Neutrophil (primary cell): ENCODE data around the gene DHRS1.
"Not testable (repeated sequence)": the region's sequence is repeated elsewhere in the genome, so short reads cannot be mapped to it uniquely, and the experiment has no call there.

ENCODE experiments used
- H3K27ac ChIP-seq: fragments of 200-600 bp; sonication (generic); 2 replicates; pipeline ENCODE4 v1.5.1; 2016; ENCODE audit warnings: mild to moderate bottlenecking, moderate library complexity
- H3K27me3 ChIP-seq: fragments of 200-600 bp; sonication (generic); 2 replicates; pipeline ENCODE4 v1.6.0; 2016; ENCODE audit warnings: mild to moderate bottlenecking
- H3K36me3 ChIP-seq: fragments of 200-600 bp; sonication (generic); 2 replicates; pipeline ENCODE4 v1.5.1; 2017
- H3K4me1 ChIP-seq, 2 experiments: fragments of 200-600 bp in 1 of 2; sonication (generic) in 1 of 2; 1 replicate in 1 of 2; 2 replicates in 1 of 2; pipeline versions ENCODE4 v1.5.1 to v1.6.1; 2013 to 2016; ENCODE audit warnings: low read depth in 1 of 2, low read length in 1 of 2, mild to moderate bottlenecking in 1 of 2, moderate library complexity in 1 of 2; ENCODE audit not compliant: control insufficient read depth in 1 of 2, insufficient read depth in 1 of 2
- H3K4me3 ChIP-seq, 2 experiments: fragments of 200-600 bp in 1 of 2; sonication (generic) in 1 of 2; 1 replicate in 1 of 2; 2 replicates in 1 of 2; pipeline ENCODE4 v1.5.1; 2013 to 2016; ENCODE audit warnings: low read depth in 1 of 2, low read length in 1 of 2, mild to moderate bottlenecking in 1 of 2, moderate library complexity in 1 of 2
- H3K9me3 ChIP-seq: fragments of 200-600 bp; sonication (generic); 2 replicates; pipeline ENCODE4 v1.5.1; 2016
- TF ChIP-seq, protein P1 (sequence below): fragments of 200-600 bp; sonication (generic); IDR thresholded peaks from 2 replicates; pipeline ENCODE4 v1.5.1; 2016; ENCODE audit warnings: antibody characterized with exemption

Gene DHRS1

DNA sequence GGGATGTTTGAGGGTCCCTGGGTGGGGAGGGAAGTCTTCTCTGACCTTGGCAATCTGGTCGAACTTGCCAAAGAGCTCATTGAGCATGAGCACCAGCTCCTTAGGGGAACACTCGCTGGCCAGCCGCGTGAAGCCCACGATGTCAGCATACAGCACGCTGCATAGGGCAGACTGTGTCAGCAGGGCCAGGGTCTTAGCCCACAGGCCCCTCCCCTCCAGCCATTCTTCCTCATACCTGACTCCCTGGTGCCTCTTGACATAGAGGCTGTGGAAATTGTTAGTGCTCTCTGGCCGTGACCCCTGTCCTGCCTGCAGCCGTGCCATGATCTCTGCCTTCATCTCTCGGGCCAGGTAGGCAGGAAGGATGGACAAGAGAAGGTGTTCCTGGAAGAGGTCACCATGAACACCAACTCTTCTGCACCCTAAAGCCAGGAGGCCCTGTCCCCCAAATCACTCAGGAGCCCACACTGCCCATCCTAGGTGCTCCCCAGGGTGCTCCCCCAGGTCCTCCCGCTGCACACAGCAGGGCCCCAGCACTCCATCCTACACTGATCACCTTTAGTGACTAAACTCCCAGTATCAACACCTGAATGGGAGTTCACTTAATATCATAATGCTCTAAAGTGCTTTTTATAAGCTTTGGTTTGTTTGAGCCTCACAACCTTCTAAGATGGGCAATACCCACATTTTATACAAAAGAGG, 31.5 kb upstream of the DHRS1 start:
- TF ChIP-seq, protein P1, sequence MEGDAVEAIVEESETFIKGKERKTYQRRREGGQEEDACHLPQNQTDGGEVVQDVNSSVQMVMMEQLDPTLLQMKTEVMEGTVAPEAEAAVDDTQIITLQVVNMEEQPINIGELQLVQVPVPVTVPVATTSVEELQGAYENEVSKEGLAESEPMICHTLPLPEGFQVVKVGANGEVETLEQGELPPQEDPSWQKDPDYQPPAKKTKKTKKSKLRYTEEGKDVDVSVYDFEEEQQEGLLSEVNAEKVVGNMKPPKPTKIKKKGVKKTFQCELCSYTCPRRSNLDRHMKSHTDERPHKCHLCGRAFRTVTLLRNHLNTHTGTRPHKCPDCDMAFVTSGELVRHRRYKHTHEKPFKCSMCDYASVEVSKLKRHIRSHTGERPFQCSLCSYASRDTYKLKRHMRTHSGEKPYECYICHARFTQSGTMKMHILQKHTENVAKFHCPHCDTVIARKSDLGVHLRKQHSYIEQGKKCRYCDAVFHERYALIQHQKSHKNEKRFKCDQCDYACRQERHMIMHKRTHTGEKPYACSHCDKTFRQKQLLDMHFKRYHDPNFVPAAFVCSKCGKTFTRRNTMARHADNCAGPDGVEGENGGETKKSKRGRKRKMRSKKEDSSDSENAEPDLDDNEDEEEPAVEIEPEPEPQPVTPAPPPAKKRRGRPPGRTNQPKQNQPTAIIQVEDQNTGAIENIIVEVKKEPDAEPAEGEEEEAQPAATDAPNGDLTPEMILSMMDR: no peak

DNA sequence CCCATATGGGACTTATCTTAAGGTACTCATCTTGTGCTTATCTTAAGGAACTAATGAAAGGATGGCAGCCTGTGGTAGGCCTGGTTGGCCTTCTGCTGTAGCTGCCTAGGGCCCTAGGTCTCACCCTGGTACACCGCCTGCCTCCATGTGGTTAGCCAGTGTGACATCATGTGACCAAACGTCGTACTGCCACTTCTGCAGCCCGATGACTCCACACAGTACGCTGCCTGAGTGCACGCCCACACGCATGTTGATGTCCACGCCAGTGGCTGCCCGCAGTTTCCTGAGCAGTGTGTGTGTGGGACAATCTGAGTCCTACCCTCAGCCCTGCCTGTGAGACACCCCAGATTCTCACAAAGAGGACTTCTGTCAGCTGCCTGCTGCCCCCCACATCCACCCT, 30.2 kb upstream of the DHRS1 start:
- TF ChIP-seq, protein P1: no peak
- Histone ChIP-seq H3K9me3 (no peaks in the 10 kb centered on the region), H3K4me3 (peak overlapping the region in 1 of 2 experiments; percentile 9), H3K36me3 (peaks cover 5% of the 10 kb centered on the region), H3K4me1 (peaks cover 98 to 99% of the 10 kb centered on the region in 2 experiments), H3K27me3 (peaks cover 10% of the 10 kb centered on the region), H3K27ac (peak overlapping the region; percentile 91)

More for the DNA sequence above, 31.5 kb upstream of the DHRS1 start:
- Histone ChIP-seq H3K4me1 (peaks cover 99 to 100% of the 10 kb centered on the region in 2 experiments), H3K36me3 (peaks cover 5% of the 10 kb centered on the region), H3K4me3 (peak overlapping the region in 1 of 2 experiments; percentile 72), H3K27me3 (peaks cover 17% of the 10 kb centered on the region), H3K9me3 (no peaks in the 10 kb centered on the region), H3K27ac (peak overlapping the region; percentile 91)

DNA sequence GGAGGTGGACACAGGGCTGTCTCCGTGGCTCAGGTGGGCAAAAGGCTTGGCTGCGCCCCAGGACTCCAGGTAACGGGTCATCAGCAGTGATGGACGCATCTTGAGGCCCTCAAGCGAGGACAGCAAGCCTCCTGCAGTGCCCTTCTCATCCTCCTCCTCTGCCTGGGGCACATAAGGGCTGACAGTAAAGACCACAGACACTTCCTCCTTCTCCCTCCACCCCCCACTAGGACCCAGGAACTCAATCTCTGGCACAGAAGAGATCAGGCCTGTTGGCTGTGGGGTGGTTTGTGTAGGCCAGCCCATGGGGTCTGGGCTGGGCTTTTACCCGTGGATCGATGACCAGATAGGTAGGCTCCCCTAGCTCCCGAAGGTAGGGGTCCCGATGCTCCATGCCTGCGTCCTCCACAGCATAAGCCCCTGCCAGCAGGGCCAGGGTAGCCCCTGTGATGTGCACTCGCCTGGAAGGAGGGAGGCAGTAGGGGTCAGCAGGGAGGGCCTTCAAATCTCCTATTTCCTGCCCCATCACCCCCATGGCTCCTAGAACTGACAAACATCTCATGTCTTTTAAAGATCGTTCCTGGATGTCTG, 29.6 kb upstream of the DHRS1 start:
- peaks cover 4% of the 10 kb centered on the region for H3K27me3 ChIP-seq
- peak overlapping the region; percentile 91 for H3K27ac ChIP-seq
- H3K36me3 ChIP-seq: peaks cover 5% of the 10 kb centered on the region
- no peaks in the 10 kb centered on the region for H3K9me3 ChIP-seq
- peaks cover 93 to 94% of the 10 kb centered on the region in 2 experiments for H3K4me1 ChIP-seq
- TF ChIP-seq, protein P1: no peak
- H3K4me3 ChIP-seq: peak overlapping the region in 1 of 2 experiments; percentile 36

DNA sequence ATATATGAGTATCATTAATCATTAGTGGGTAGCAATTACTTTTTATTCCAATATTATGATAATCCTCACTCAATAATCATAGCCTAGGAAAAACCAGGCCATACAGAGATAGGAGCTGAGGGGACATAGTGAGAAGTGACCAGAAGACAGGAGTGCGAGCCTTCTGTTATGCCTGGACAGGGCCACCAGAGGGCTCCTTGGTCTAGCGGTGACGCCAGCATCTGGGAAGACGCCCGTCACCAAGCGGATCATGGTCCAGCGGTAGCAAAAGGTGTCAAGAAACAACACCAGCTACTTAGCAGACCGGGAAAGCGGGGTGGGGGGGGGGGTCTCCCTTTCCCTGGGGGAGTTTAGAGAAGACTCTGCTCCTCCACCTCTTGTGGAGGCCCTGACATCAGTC, 28.3 kb upstream of the DHRS1 start:
- peak overlapping the region; percentile 91 for H3K27ac ChIP-seq
- H3K9me3 ChIP-seq, H3K27me3 ChIP-seq: not testable (repeated sequence)
- H3K36me3 ChIP-seq: peaks cover 11% of the 10 kb centered on the region
- H3K4me3 ChIP-seq: peak overlapping the region in 1 of 2 experiments; percentile 38
- H3K4me1 ChIP-seq: peaks cover 85% of the 10 kb centered on the region in 2 experiments
- TF ChIP-seq, protein P1: peak; percentile 86

DNA sequence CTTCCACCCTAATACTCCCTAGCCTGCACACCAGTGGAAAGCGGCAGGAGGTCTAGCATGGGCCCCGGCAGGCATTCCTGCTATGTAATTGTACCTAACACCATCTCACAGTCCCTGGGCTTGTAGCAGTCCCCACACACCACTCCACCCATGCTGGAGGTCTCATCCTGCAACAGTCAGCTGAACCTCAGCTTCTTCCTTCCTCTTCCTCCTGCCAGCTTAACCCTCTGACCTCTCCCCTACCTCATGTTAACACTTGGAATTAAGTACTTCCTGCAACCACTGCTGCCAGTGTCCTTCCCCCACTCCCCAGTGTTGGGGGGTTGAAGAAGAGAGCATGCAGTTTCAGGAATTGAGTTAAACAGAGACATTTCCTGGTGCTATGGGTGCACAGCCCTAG, 27.7 kb upstream of the DHRS1 start:
- no peaks in the 10 kb centered on the region for H3K27me3 ChIP-seq
- H3K4me1 ChIP-seq: peaks cover 79% of the 10 kb centered on the region in 2 experiments
- TF ChIP-seq, protein P1: no peak

More for the DNA sequence above, 27.7 kb upstream of the DHRS1 start:
- H3K9me3 ChIP-seq: no peaks in the 10 kb centered on the region
- peaks cover 16% of the 10 kb centered on the region for H3K36me3 ChIP-seq
- H3K27ac ChIP-seq: peak overlapping the region; percentile 91
- peak overlapping the region; percentile 38 to 42 for H3K4me3 ChIP-seq
